Posterior vena cava (tissue), 2 donors: ENCODE data around the gene TGFBI. TPM values are rescaled to one million over a fixed set of nuclear protein-coding genes. Genes with fewer than 3 reads are reported as not detected.

Source experiments
- DNase-seq: peaks from one replicate; pipeline ENCODE4 v3.0.0-alpha.2; 2020; ENCODE audit warnings: low spot score
- intact Hi-C, 2 donors: fragments of 100-400 bp; cut with DNase I; formaldehyde crosslinking; loops; one replicate each; pipeline versions ENCODE4 v1.14.1 to v1.14.2; 2022 to 2023
- total RNA-seq, 2 donors: library from RNA; stranded (reverse); fragmentation: NEBNext Ultra II Directional; extraction: Animal tissue kit (Norgen Biotek cat#: 25700); gene quantifications; one replicate each; pipeline ENCODE4 v1.2.1, GENCODE V29; 2021
- donor health status: DM: yes; HTN: yes; CAD: no.
- donor health status: DM: yes; HTN: yes; CAD: no.

Gene TGFBI
- total RNA-seq, 2 donors from 2014 or later = 173 to 286 TPM

GRCh38 chr5:136075466-136075891, 46.7 kb downstream of the TGFBI start:
- DNase-seq = no peak
- intact Hi-C loops = no loop called here

- DNase-seq = no peak
- intact Hi-C loops = no loop called here
Measured at GRCh38 chr5:136076067-136076466, 47.3 kb downstream of the TGFBI start.

GRCh38 chr5:136076881-136077445, 48.2 kb downstream of the TGFBI start:
- intact Hi-C loops = no loop called here
- DNase-seq = no peak

- DNase-seq = no peak
- intact Hi-C loops = no loop called here
Measured at GRCh38 chr5:136079195-136079985, 50.6 kb downstream of the TGFBI start.

- intact Hi-C loops = loop anchor here in 1 of 2 donors (5.0 kb wide), 2 partner anchors 133 to 183 kb away; partner anchors contain the start of gene IL9
- no peak for DNase-seq
Measured at GRCh38 chr5:136080113-136080482, 51.3 kb downstream of the TGFBI start.

GRCh38 chr5:136080483-136081216, 51.9 kb downstream of the TGFBI start:
- intact Hi-C loops = loop anchor here in 1 of 2 donors (5.0 kb wide), 2 partner anchors 133 to 183 kb away; partner anchors contain the start of gene IL9
- DNase-seq = peak; percentile 97

- DNase-seq = no peak
- intact Hi-C loops = loop anchor here in 1 of 2 donors (5.0 kb wide), 2 partner anchors 134 to 184 kb away; partner anchors contain the start of gene IL9
Measured at GRCh38 chr5:136081217-136081591, 52.4 kb downstream of the TGFBI start.

- intact Hi-C loops = loop anchor here in 1 of 2 donors (5.0 kb wide), 2 partner anchors 135 to 185 kb away; partner anchors contain the start of gene IL9
- peak; percentile 94 for DNase-seq
Measured at GRCh38 chr5:136082390-136083193, 53.8 kb downstream of the TGFBI start.

- intact Hi-C loops = loop anchor here (5.0 kb wide), 3 partner anchors 137 to 982 kb away; partner anchors contain the start of gene IL9 (in 1 of the 2)
- DNase-seq = no peak
Measured at GRCh38 chr5:136084698-136085097, 55.9 kb downstream of the TGFBI start.

- DNase-seq = no peak
- intact Hi-C loops = loop anchor here in 1 of 2 donors (5.0 kb wide), 1 partner anchor 985 kb away; no protein-coding TSS in a partner anchor
Measured at GRCh38 chr5:136086783-136087566, 58.2 kb downstream of the TGFBI start.

- DNase-seq = peak; percentile 95
- intact Hi-C loops = loop anchor here in 1 of 2 donors (5.0 kb wide), 1 partner anchor 986 kb away; no protein-coding TSS in a partner anchor
Measured at GRCh38 chr5:136087961-136088871, 59.4 kb downstream of the TGFBI start.

- DNase-seq = no peak
Measured at GRCh38 chr5:136089791-136090190, 61.0 kb downstream of the TGFBI start.

GRCh38 chr5:136090319-136090718, 61.5 kb downstream of the TGFBI start:
- DNase-seq = no peak
- intact Hi-C loops = no loop called here

More at GRCh38 chr5:136089791-136090190, 61.0 kb downstream of the TGFBI start:
- intact Hi-C loops = loop anchor here in 1 of 2 donors (5.0 kb wide), 1 partner anchor 987 kb away; no protein-coding TSS in a partner anchor

- no peak for DNase-seq
- intact Hi-C loops = no loop called here
Measured at GRCh38 chr5:136094189-136094912, 65.6 kb downstream of the TGFBI start.

GRCh38 chr5:136094913-136095641, 66.3 kb downstream of the TGFBI start:
- DNase-seq = no peak
- intact Hi-C loops = no loop called here

GRCh38 chr5:136098176-136098575, 69.4 kb downstream of the TGFBI start:
- no peak for DNase-seq
- intact Hi-C loops = no loop called here
